ENCODE results near the gene KLHL36.
"Not testable (repeated sequence)": the region's sequence is repeated elsewhere in the genome, so short reads cannot be mapped to it uniquely, and the experiment has no call there.

KLHL36 gene

GRCh38 chr16:84630446-84631152 lies 17.7 kb upstream of the KLHL36 start:
- TF ChIP-seq POLR2A (IDR thresholded peaks at IDR 0.05; ENCODE audit: extremely low read depth, insufficient read length): no peak
- TF ChIP-seq MYC (IDR thresholded peaks at IDR 0.05; ENCODE audit: low read depth, low read length): no peak
- TF ChIP-seq CTCF (IDR thresholded peaks at IDR 0.05; ENCODE audit: low read depth, low read length): no peak
- TF ChIP-seq MAX (IDR thresholded peaks at IDR 0.05; ENCODE audit: low read depth, low read length): no peak
- no peak overlapping the region for H3K4me3 ChIP-seq (ENCODE audit: low read depth, low read length)
- DNase-seq (ENCODE audit: low read depth): no peak

- TF ChIP-seq CTCF (IDR thresholded peaks at IDR 0.05; ENCODE audit: low read depth, low read length) (no peak), MAX (IDR thresholded peaks at IDR 0.05; ENCODE audit: low read depth, low read length) (no peak), POLR2A (IDR thresholded peaks at IDR 0.05; ENCODE audit: extremely low read depth, insufficient read length) (no peak), MYC (IDR thresholded peaks at IDR 0.05; ENCODE audit: low read depth, low read length) (no peak)
- H3K4me3 ChIP-seq (ENCODE audit: low read depth, low read length): no peak overlapping the region
- no peak for DNase-seq (ENCODE audit: low read depth)
These were observed 17.2 kb upstream of the KLHL36 start for GRCh38 chr16:84631153-84631466.

- H3K4me3 ChIP-seq (ENCODE audit: low read depth, low read length): no peak overlapping the region
- TF ChIP-seq MYC (IDR thresholded peaks at IDR 0.05; ENCODE audit: low read depth, low read length) (no peak), POLR2A (IDR thresholded peaks at IDR 0.05; ENCODE audit: extremely low read depth, insufficient read length) (no peak), MAX (IDR thresholded peaks at IDR 0.05; ENCODE audit: low read depth, low read length) (no peak), CTCF (IDR thresholded peaks at IDR 0.05; ENCODE audit: low read depth, low read length) (no peak)
- DNase-seq (ENCODE audit: low read depth): peak; percentile 49
These were observed 16.4 kb upstream of the KLHL36 start for GRCh38 chr16:84631886-84632285.

GRCh38 chr16:84632862-84633261 lies 15.4 kb upstream of the KLHL36 start:
- not testable (repeated sequence) for H3K4me3 ChIP-seq (ENCODE audit: low read depth, low read length); DNase-seq (ENCODE audit: low read depth)

GRCh38 chr16:84633622-84634021 lies 14.7 kb upstream of the KLHL36 start:
- no peak for DNase-seq (ENCODE audit: low read depth)
- no peak overlapping the region for H3K4me3 ChIP-seq (ENCODE audit: low read depth, low read length)
- no peak for TF ChIP-seq MAX (IDR thresholded peaks at IDR 0.05; ENCODE audit: low read depth, low read length)
- TF ChIP-seq CTCF (IDR thresholded peaks at IDR 0.05; ENCODE audit: low read depth, low read length): no peak
- TF ChIP-seq MYC (IDR thresholded peaks at IDR 0.05; ENCODE audit: low read depth, low read length): no peak
- TF ChIP-seq POLR2A (IDR thresholded peaks at IDR 0.05; ENCODE audit: extremely low read depth, insufficient read length): no peak

GRCh38 chr16:84635702-84636101 lies 12.6 kb upstream of the KLHL36 start:
- no peak for DNase-seq (ENCODE audit: low read depth)
- H3K4me3 ChIP-seq (ENCODE audit: low read depth, low read length): no peak overlapping the region
- TF ChIP-seq CTCF (IDR thresholded peaks at IDR 0.05; ENCODE audit: low read depth, low read length) (no peak), MYC (IDR thresholded peaks at IDR 0.05; ENCODE audit: low read depth, low read length) (no peak), POLR2A (IDR thresholded peaks at IDR 0.05; ENCODE audit: extremely low read depth, insufficient read length) (no peak), MAX (IDR thresholded peaks at IDR 0.05; ENCODE audit: low read depth, low read length) (no peak)

All from NB4 (cell line).